Activated CD4-positive, alpha-beta memory T cell treated with anti-CD3 and anti-CD28 coated beads, Interleukin-2, amount 10 ng/mL, durations not matched to agents 7 days and 5 days (primary cell): ENCODE measurements around the gene LRP1-AS. TPM values are rescaled to one million over a fixed set of nuclear protein-coding genes. Genes with fewer than 3 reads are reported as not detected.

ENCODE experiments used
- CTCF ChIA-PET: fragments of 350-600 bp; sonication (Branson Sonifier 250); formaldehyde crosslinking; loops from one replicate; lab custom pipeline; 2021; ENCODE audit warnings: antibody characterized with exemption, inconsistent platforms; lab: Charles Lee
- POLR2A ChIA-PET: fragments of 350-600 bp; sonication (Branson Sonifier 250); formaldehyde crosslinking; loops from one replicate; lab custom pipeline; 2021; ENCODE audit warnings: antibody characterized with exemption; lab: Charles Lee
- DNase-seq: peaks from one replicate; pipeline ENCODE4 v3.0.0-alpha.2; 2020
- H3K27ac Mint-ChIP-seq: one replicate; pipeline ENCODE4 v1.8.0; 2021; ENCODE audit warnings: mild to moderate bottlenecking, mixed read lengths
- H3K27me3 Mint-ChIP-seq: one replicate; pipeline ENCODE4 v1.8.0; 2021; ENCODE audit warnings: mixed read lengths
- H3K36me3 Mint-ChIP-seq: one replicate; pipeline ENCODE4 v1.8.0; 2021; ENCODE audit warnings: low read depth, mixed read lengths
- H3K4me1 Mint-ChIP-seq: one replicate; pipeline ENCODE4 v1.8.0; 2021; ENCODE audit warnings: mixed read lengths
- H3K4me3 Mint-ChIP-seq: one replicate; pipeline ENCODE4 v1.8.0; 2021; ENCODE audit warnings: mild to moderate bottlenecking, mixed read lengths
- H3K9me3 Mint-ChIP-seq: one replicate; pipeline ENCODE4 v1.8.0; 2021; ENCODE audit warnings: mixed read lengths
- total RNA-seq, 2 experiments: library from RNA; stranded (reverse); gene quantifications; one replicate each; pipeline ENCODE4 v1.2.3, GENCODE V29; 2021

Gene LRP1-AS
- total RNA-seq, 2 experiments from 2014 or later, result not detected

DNA sequence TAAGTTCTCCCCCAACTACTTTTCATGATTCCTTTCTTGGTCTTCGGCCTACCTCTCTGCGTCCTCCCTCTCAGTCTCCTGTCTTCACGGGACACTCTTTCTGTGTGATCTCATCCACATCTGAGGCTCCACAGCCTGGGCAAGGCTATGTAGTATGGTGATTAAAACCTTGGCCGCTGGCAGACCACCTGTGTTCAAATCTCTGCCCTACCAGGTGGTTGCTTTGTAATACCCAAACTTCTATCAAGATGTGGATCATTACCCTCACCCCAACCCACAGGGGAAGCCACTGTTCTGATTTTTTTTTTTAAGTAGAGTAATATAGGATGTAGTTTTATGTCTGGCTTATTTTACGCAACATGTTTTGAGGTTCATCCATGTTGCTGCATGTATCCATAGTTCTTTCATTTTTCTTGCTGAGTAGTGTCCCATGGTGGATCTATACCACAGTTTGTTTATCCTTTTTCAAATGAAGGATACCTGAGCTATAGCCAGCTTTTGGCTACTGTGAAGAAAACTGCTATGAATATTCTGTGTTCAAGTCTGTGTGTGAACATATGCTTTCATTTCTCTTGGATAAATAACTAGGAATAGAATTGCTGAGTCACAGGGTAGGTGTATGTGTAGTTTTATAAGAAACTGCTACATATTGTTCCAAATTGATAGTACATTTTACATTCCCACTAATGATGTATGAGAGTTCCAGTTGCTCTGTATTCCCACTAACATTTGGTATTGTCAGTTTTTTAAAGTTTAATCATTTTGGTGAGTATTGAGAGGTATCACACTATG is 27.9 kb downstream of the LRP1-AS start:
- no peak overlapping the region for H3K27ac Mint-ChIP-seq
- DNase-seq, result no peak
- ChIA-PET POLR2A (no interaction called here), CTCF (interaction anchor here (1.1 to 5.8 kb wide), 3 partner anchors 40 to 54 kb away, joined by 3 to 37 read pairs (median 3); partner anchors contain the start of gene NEMP1)
- peaks cover 9% of the 10 kb centered on the region for H3K36me3 Mint-ChIP-seq
- peaks cover 2% of the 10 kb centered on the region for H3K4me1 Mint-ChIP-seq
- H3K4me3 Mint-ChIP-seq, result no peak overlapping the region
- peaks cover 10% of the 10 kb centered on the region for H3K9me3 Mint-ChIP-seq
- H3K27me3 Mint-ChIP-seq, result peaks cover 20% of the 10 kb centered on the region

DNA sequence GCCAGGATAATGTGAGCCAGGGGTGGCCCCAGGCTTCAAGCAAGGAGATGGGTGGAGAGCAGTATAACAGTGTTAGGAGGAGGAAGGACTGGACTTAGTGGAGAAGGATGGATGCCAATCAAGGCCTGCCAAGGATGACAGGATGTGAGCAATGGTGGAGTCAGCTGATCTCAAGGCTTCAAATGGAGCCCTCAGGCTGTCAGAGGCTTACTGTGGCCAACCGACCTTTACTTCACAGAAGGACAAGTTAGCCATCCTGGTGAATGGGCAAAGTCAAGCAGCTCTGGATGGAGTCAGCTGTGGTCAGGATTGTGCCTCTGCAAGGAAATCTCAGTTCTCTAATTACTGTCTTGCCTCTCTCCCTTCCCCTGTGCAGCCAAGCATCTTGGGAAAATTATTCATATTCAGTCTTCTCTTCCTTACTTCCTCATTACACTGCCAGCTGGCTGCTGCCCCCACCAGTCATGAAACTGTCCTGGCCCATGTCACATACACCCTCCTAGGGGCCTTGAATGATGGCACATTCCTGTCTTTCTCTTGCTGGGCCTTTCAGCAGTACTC is 28.6 kb downstream of the LRP1-AS start:
- POLR2A ChIA-PET, result no interaction called here
- Mint-ChIP-seq H3K4me1 (peaks cover 2% of the 10 kb centered on the region), H3K4me3 (no peak overlapping the region), H3K9me3 (peaks cover 5% of the 10 kb centered on the region), H3K27ac (no peak overlapping the region), H3K36me3 (peaks cover 5% of the 10 kb centered on the region), H3K27me3 (peaks cover 16% of the 10 kb centered on the region)
- no peak for DNase-seq
- CTCF ChIA-PET, result interaction anchor here (1.1 to 5.8 kb wide), 2 partner anchors 40 to 49 kb away, joined by 3 to 37 read pairs; partner anchors contain the start of gene NEMP1

DNA sequence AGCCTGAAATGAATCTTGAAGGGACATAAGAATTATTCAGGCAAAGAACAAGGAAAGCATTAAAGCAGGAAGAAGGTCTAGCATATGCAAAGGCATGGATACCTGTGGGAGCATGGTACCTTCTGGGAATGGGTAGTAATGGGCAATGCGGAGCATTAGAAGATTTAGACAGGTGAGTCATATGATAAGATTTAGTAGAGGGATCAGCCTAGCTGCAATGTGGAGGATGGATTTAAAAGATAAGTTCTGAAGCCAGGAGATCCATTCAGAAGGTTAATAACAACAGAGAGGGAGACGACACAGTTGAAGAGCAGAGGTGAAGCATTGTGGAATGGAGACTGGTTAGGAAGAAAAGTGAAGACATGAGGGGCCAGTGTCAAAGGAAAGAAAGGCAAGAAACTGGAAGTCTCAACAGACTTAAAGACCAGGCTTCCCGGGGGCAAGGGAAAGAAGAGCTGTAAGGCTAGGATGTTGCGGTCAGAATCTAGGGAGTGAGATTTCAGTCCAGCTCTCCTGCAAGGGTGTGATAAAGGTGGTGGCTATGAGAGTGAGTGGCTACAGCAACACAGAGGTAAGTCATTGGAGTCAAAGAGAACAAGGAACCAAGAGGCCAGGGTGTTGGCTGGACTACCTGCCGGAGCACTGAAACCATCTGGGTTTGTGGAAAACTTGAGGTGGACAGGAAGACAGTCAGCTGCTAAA is 30.7 kb downstream of the LRP1-AS start:
- no peak overlapping the region for H3K27ac Mint-ChIP-seq
- H3K4me3 Mint-ChIP-seq, result no peak overlapping the region
- ChIA-PET POLR2A (interaction anchor here (1.3 kb wide), 1 partner anchor 7 kb away, joined by 3 read pairs; no protein-coding TSS in a partner anchor), CTCF (interaction anchor here (1.2 to 5.8 kb wide), 3 partner anchors 47 to 127 kb away, joined by 4 to 37 read pairs (median 4); no protein-coding TSS in a partner anchor)
- no peaks in the 10 kb centered on the region for H3K36me3 Mint-ChIP-seq
- no peak for DNase-seq
- H3K27me3 Mint-ChIP-seq, result peaks cover 11% of the 10 kb centered on the region
- peaks cover 11% of the 10 kb centered on the region for H3K4me1 Mint-ChIP-seq
- no peaks in the 10 kb centered on the region for H3K9me3 Mint-ChIP-seq

DNA sequence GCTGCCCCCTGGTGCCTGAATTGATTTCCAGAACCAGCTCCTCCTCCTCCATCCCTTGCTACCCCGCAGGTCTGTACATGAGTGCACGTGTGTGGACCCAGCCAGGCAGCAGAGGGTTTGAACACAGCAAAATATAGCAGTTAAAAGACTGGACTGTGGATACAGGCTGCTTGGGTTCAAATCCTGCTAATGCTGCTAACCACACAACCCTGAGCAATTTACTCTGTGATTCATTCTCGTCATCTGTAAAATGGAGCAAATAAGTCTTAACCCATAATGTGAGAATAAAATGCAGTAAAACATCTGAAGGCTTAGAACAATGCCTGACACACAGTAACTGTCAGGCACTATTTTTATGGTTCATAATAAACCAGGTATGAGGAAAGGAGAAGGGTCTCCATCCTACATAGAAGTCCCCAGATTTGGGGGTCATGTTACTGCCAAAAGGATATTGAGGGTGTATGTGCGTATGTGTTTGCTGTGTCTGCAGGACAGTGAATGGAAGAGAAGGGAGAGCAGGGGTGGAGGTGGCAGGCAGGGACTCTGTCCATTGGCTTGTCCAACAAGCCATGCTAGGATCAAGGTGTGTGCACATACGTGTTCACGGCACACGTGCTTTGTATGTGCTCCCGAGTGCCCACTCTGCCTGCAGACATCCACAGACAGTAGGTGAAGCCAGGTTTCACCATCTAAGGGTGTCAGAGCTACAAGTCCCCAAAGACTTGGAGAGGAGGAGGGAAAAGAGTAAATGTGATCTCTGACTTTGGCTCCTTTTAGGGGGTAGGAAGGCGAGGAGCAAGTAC is 34.7 kb downstream of the LRP1-AS start:
- H3K27ac Mint-ChIP-seq, result peak overlapping the region; percentile 92
- POLR2A ChIA-PET, result interaction anchor here (0.6 to 8.0 kb wide), 37 partner anchors 9 to 753 kb away, joined by 3 to 247 read pairs (median 6); partner anchors contain the start of genes LRP1, NAB2, NACA and NEMP1
- DNase-seq, result no peak

DNA sequence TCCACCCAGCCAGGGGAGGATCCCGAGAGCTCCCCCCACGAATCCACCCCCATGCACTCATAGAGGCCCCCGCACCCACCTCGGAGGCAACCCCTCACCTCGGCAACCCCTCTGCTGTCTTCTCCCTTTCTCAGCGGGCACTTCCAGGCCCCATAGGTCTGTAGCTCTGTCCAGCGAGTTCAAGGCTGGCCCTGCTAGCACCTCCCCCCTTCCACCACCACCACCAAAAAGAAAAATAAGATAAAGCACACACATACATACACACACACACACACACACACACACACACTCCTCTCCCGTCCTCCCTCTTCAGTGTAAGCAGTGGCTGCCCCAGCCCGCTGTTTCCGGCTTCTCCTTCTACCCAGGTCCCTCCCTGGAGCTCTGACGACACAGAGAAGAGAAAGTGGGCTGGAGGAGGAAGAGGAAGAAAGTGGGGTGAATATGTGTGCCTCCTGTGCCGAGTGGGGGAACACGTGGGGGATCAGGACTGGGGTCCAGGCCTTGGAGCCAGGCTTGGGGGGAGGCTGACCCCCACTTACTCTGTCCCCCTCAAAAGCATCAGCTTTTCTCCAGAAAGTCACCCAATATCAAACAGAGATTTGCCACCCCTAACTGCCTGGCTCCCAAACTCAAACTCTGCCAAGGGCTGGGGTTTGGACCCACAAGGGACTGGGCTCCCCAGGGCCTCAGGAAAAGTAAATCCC is 36.2 kb downstream of the LRP1-AS start, which contains the start of gene STAT6:
TSS of gene STAT6 (minus strand) at position 332 of the 704 bp plus-strand sequence. CDS start 3,084 bp downstream, outside the sequence.
- H3K36me3 Mint-ChIP-seq, result peaks cover 18% of the 10 kb centered on the region
- POLR2A ChIA-PET, result interaction anchor here (0.6 to 8.0 kb wide), 38 partner anchors 9 to 751 kb away, joined by 3 to 247 read pairs (median 6); partner anchors contain the start of genes LRP1, NAB2, NACA and NEMP1
- peaks cover 42% of the 10 kb centered on the region for H3K4me1 Mint-ChIP-seq
- CTCF ChIA-PET, result interaction anchor here (0.7 to 6.1 kb wide), 32 partner anchors 8 to 1020 kb away, joined by 3 to 230 read pairs (median 8); partner anchors contain the start of genes LRP1, NAB2, NEMP1 and PRIM1
- peak within 1 kb of the TSS; percentile 92 for H3K4me3 Mint-ChIP-seq
- peaks cover 4% of the 10 kb centered on the region for H3K27me3 Mint-ChIP-seq
- DNase-seq, result peak; percentile 91
- H3K9me3 Mint-ChIP-seq, result no peaks in the 10 kb centered on the region
- peak within 1 kb of the TSS; percentile 92 for H3K27ac Mint-ChIP-seq

More for the DNA sequence above, 34.7 kb downstream of the LRP1-AS start:
- Mint-ChIP-seq H3K4me3 (peak overlapping the region; percentile 92), H3K4me1 (peaks cover 37% of the 10 kb centered on the region), H3K27me3 (peaks cover 11% of the 10 kb centered on the region), H3K9me3 (no peaks in the 10 kb centered on the region), H3K36me3 (peaks cover 8% of the 10 kb centered on the region)
- CTCF ChIA-PET, result interaction anchor here (0.6 to 6.1 kb wide), 35 partner anchors 10 to 523 kb away, joined by 3 to 230 read pairs (median 8); partner anchors contain the start of genes LRP1, NAB2, NACA and NEMP1

DNA sequence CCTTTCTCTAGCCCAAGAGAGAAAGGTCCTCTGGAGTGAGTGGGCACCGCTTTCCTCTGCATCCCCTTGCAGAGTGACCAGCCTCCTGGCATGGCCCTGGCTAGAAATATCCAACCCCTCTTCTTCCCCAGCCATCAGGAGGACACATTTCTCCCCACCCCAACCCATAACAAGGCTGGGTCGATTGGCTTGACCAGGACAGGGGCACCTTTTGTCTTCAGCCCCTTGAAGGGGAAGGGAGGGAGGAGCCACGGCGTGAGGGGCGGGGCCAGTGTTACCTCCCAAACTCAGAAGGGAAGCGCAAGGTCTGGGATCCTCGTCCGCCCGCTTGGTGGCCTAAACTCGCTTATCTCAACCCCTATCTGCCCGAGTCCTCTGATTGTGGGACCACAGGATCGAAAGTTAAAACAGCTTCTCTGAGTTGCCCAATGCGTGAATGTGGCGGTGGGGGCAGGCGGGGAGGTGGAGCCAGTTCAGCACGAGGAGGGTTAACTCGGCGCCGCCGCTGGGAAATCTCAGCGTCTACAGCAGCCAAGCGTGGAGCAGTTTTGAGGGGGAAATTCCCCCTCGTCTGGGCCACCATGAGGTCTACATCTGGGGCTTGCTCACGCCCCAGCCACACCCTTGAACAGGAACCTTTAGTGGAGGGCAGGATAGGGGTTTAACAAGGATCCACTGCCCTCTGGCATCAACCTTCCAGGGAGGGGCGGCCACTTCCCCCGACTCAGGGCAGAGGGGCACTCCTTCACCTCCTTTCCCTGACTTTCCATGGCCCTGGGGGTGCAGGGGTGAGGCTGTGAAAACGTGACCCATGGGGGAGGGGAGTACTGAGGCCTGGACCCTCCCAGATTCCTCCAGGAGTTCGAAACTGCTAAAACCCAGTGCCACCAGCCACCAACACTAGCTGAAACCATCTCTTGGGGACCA is 37.1 kb downstream of the LRP1-AS start:
- Mint-ChIP-seq H3K4me3 (peak overlapping the region; percentile 92), H3K4me1 (peaks cover 42% of the 10 kb centered on the region), H3K27ac (peak overlapping the region; percentile 92), H3K36me3 (peaks cover 24% of the 10 kb centered on the region), H3K9me3 (no peaks in the 10 kb centered on the region), H3K27me3 (no peaks in the 10 kb centered on the region)
- CTCF ChIA-PET, result interaction anchor here (0.6 to 6.1 kb wide), 12 partner anchors 13 to 474 kb away, joined by 3 to 230 read pairs (median 32); partner anchors contain the start of genes LRP1, NAB2 and NEMP1
- POLR2A ChIA-PET, result interaction anchor here (0.6 to 8.0 kb wide), 20 partner anchors 9 to 482 kb away, joined by 3 to 247 read pairs (median 14); partner anchors contain the start of genes LRP1, NAB2, NACA and NEMP1
- DNase-seq, result peak; percentile 82

DNA sequence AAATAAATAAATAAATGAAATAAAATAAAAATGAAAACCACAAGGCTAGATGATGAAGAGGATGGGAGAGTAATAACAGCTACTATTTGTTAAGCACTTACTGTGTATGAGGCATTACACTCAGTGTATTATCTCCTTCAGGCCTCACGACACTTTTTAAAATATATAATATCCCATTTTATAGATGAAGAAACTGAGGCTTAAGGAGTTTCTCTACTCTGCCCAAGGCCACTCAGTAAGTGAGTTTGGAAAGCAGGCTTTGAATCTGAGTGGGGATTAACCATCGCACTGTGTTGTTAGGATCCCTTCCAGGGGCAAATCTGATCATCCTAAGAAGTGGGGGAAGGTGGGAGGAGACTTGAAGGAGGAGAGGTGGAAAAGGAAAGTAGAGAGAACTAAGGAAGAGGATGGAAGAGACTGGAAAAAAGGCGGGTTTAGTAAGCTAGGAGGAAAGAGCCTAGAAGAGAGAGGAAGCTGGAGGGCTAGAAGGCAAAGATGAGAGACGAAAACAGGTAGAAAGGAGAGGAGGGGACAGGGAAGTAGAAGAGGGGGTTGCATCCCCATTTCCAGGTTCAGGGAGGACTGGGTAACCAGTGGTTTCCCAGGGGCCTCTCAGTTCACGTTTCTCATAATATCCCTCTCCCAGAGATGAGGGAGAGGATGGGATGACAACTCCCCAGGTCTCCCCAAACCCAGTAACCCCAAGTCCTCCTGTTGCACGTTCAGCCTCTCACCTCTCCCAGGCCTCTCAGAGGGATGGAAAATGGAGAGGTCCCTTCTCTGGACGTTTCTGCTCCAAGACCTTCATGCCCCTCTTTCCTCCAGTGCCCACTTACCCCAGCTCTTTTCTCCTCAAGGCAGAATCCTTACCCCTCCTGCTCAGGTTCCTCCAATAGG is 38.0 kb downstream of the LRP1-AS start:
- no peaks in the 10 kb centered on the region for H3K27me3 Mint-ChIP-seq
- H3K4me1 Mint-ChIP-seq, result peaks cover 42% of the 10 kb centered on the region
- POLR2A ChIA-PET, result interaction anchor here (1.1 to 8.0 kb wide), 7 partner anchors 16 to 481 kb away, joined by 3 to 247 read pairs (median 48); partner anchors contain the start of genes LRP1, NAB2 and NEMP1
- no peaks in the 10 kb centered on the region for H3K9me3 Mint-ChIP-seq
- no peak for DNase-seq
- CTCF ChIA-PET, result interaction anchor here (0.6 to 6.1 kb wide), 5 partner anchors 14 to 450 kb away, joined by 3 to 230 read pairs (median 39); no protein-coding TSS in a partner anchor
- peak overlapping the region; percentile 92 for H3K27ac Mint-ChIP-seq
- H3K36me3 Mint-ChIP-seq, result peaks cover 33% of the 10 kb centered on the region
- H3K4me3 Mint-ChIP-seq, result peak overlapping the region; percentile 92

DNA sequence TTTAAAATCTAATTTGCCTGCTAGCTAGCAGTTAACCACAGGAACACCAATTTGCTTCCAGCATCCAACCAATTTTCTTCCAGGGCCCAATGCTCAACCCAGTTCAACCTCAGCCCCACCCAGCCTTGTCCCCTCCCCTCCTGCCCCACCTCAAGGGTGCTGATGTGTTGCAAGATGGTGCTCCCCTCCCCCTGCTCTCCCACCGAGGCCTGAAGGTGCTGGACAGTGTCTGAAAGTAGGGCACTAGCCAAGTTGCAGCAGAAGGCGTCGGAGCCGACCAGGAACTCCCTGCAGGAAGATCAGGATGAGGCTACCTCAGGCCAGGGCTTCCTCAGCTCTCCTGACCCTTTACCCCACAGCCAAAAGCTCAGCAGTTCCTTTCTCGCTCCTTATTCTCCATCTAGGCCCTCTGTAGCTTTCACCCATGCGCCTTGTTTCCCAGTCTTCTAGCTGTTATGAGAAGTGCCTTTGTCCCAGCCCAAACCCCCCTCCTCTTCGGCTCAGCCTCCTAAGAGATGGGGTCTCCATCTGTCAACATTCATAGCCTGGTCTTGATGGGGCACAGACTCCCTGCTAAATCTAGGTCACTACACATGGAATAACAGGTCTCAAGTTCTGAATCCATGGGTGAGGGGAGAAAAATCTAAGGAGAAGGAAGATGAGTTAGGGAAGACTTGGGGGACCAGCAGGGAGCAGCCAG is 39.8 kb downstream of the LRP1-AS start:
- ChIA-PET CTCF (interaction anchor here (0.9 to 1.1 kb wide), 2 partner anchors 9 to 106 kb away, joined by 3 read pairs; no protein-coding TSS in a partner anchor), POLR2A (interaction anchor here (0.6 to 8.0 kb wide), 3 partner anchors 14 to 601 kb away, joined by 3 to 247 read pairs (median 17); partner anchors contain the start of genes NAB2 and NEMP1)
- H3K27me3 Mint-ChIP-seq, result no peaks in the 10 kb centered on the region
- peaks cover 40% of the 10 kb centered on the region for H3K4me1 Mint-ChIP-seq
- no peaks in the 10 kb centered on the region for H3K9me3 Mint-ChIP-seq
- H3K36me3 Mint-ChIP-seq, result peaks cover 40% of the 10 kb centered on the region
- DNase-seq, result no peak
- H3K27ac Mint-ChIP-seq, result no peak overlapping the region
- H3K4me3 Mint-ChIP-seq, result no peak overlapping the region
